SK-N-MC (cell line): ENCODE results near the gene KRT13.
"Not testable (repeated sequence)": the region's sequence is repeated elsewhere in the genome, so short reads cannot be mapped to it uniquely, and the experiment has no call there.

Source experiments
- EZH2 ChIP-seq: fragments of 200-600 bp; sonication (generic); IDR thresholded peaks from one replicate; pipeline ENCODE4 v1.6.1; 2017; ENCODE audit warnings: antibody characterized with exemption
- POLR2AphosphoS5 ChIP-seq: IDR thresholded peaks from 2 replicates; pipeline ENCODE4 v1.6.1; 2012; ENCODE audit warnings: mild to moderate bottlenecking, low read depth, low read length, borderline replicate concordance

DNA sequence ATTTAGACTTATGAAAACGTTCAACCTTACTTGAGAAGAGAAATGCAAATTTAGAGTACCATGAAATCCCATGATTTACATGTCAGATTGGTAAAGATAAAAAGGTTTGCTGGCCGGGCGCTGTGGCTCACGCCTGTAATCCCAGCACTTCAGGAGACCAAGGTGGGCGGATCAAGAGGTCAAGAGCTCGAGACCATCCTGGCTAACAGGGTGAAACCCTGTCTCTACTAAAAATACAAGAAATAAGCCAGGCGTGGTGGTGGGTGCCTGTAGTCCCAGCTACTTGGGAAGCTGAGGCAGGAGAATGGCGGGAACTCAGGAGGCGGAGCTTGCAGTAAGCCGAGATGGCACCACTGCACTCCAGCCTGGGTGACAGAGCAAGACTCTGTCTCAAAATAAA, 37.4 kb upstream of the KRT13 start:
- not testable (repeated sequence) for TF ChIP-seq POLR2AphosphoS5, EZH2
